ENCODE measurements around the gene HLA-B. TPM values are rescaled to one million over a fixed set of nuclear protein-coding genes. Genes with fewer than 3 reads are reported as not detected.
A peak's percentile ranks its signal among the peaks of the same experiment; 100 is the strongest.

HLA-B gene
- total and polyA plus RNA-seq, 2 of the 8 experiments (the other 6 are each of a cell fraction or from before 2014, with no cell fraction given): 154 to 233 TPM

GRCh38 chr6:31397901-31398525 is 41.0 kb upstream of the HLA-B start:
- Histone ChIP-seq H4K20me1 (replicated peaks in 1 of 2; ENCODE audit: control insufficient read depth in 1 of 2, insufficient read depth in 2 of 2, low read length in 2 of 2) (peaks cover 0 to 1% of the 10 kb centered on the region in 2 experiments), H3K79me2 (ENCODE audit: control insufficient read depth in 1 of 2, insufficient read depth in 2 of 2, low read length in 2 of 2) (no peaks in the 10 kb centered on the region; a peak in 1 of 4 replicates), H4K91ac (replicated peaks; ENCODE audit: insufficient read length, low read length) (no peak overlapping the region), H2BK20ac (ENCODE audit: low read length) (no peak overlapping the region), H2BK120ac (replicated peaks; ENCODE audit: low read depth, low read length) (no peak overlapping the region), H3K27me3 (replicated peaks in 1 of 4; ENCODE audit: control insufficient read depth in 3 of 4, extremely low read depth in 1 of 4, insufficient read depth in 3 of 4, low read length in 3 of 4) (peaks cover 0 to 10% (median 4%) of the 10 kb centered on the region in 4 experiments; a peak in 3 of 7 replicates), H3K9ac (replicated peaks in 1 of 4; ENCODE audit: extremely low read depth in 1 of 4, low read depth in 3 of 4, low read length in 3 of 4) (no peak overlapping the region), H3K27ac (ENCODE audit: low read depth, low read length) (no peak overlapping the region), H3K18ac (ENCODE audit: extremely low read depth, low read length) (no peak overlapping the region), H4K5ac (ENCODE audit: insufficient read length, low read depth, low read length) (no peak overlapping the region), H3K23me2 (ENCODE audit: low read depth, low read length) (peaks cover 8% of the 10 kb centered on the region; the same call in 1 of the 2 replicates), H3K79me1 (ENCODE audit: low read depth, low read length) (no peaks in the 10 kb centered on the region), H3K9me3 (ENCODE audit: insufficient read depth in 2 of 2, low read depth in 1 of 2, low read length in 1 of 2) (0 out of 4 replicates have a peak, but pooled peaks cover 0 to 4% of the 10 kb centered on the region in 2 experiments), H4K8ac (ENCODE audit: extremely low read depth, insufficient read depth, low read length) (no peak overlapping the region), H2BK12ac (ENCODE audit: low read depth, low read length) (no peak overlapping the region), H3K4me3 (ENCODE audit: extremely low read depth in 1 of 4, insufficient read depth in 2 of 4, low read depth in 3 of 4, low read length in 4 of 4) (no peak overlapping the region), H2BK5ac (ENCODE audit: low read depth, low read length) (no peak overlapping the region), H2AFZ (ENCODE audit: low read length) (no peak overlapping the region), H3K4me2 (ENCODE audit: insufficient read depth in 1 of 2, low read depth in 2 of 2, low read length in 2 of 2) (no peak overlapping the region), H3K23ac (ENCODE audit: insufficient read length) (no peak overlapping the region), H2BK15ac (ENCODE audit: low read length) (no peak overlapping the region), H3K14ac (ENCODE audit: insufficient read length) (no peak overlapping the region), H3K36me3 (ENCODE audit: control insufficient read depth in 2 of 4, insufficient read depth in 4 of 4, low read length in 3 of 4) (no peaks in the 10 kb centered on the region), H2AK5ac (ENCODE audit: low read depth, low read length) (no peak overlapping the region), H3K56ac (replicated peaks; ENCODE audit: insufficient read length, low read depth, low read length) (no peak overlapping the region), H3K4ac (replicated peaks; ENCODE audit: insufficient read length, low read depth, low read length) (no peak overlapping the region), H3K4me1 (replicated peaks in 1 of 4; ENCODE audit: control insufficient read depth in 3 of 4, insufficient read depth in 4 of 4, low read length in 3 of 4) (peaks cover 2 to 4% (median 3%) of the 10 kb centered on the region in 4 experiments; a peak in 6 of 7 replicates)
- WGBS, 2 experiments (ENCODE audit: extremely low coverage in 1 of 2, insufficient coverage in 1 of 2, insufficient read length in 1 of 2, insufficient replicate concordance in 2 of 2, low coverage in 1 of 2, low lambda C conversion rate in 2 of 2, missing lambda C conversion rate in 1 of 2): 80% methylated on average over 10 of the region's 10 CpGs; no CpG with 5 or more reads in 1 of the 2 experiments
- TF ChIP-seq SP1 (IDR thresholded peaks at IDR 0.05; ENCODE audit: low read depth, low read length) (0 out of 2 replicates have a peak, but pooled peaks have one; percentile 23), MAX (IDR thresholded peaks at IDR 0.05) (no peak), NANOG (IDR thresholded peaks at IDR 0.05; ENCODE audit: insufficient read depth, low read depth, low read length, poor library complexity, severe bottlenecking) (peak; percentile 18), BCL11A (IDR thresholded peaks at IDR 0.05; ENCODE audit: low read depth in 2 of 2, low read length in 2 of 2) (peak in 1 of 2 experiments; percentile 7), TCF12 (IDR thresholded peaks at IDR 0.05; ENCODE audit: low read depth, low read length) (peak; percentile 98)
- DNase-seq (ENCODE audit: low read depth in 1 of 2, low spot score in 2 of 2) (no peak), FAIRE-seq (no peak)
- ChIA-PET POLR2A (ENCODE audit: partially characterized antibody) (interaction anchor here (1.0 to 2.2 kb wide), 2 partner anchors 44 to 65 kb away, joined by 4 to 5 read pairs; no protein-coding TSS in a partner anchor), CTCF (ENCODE audit: partially characterized antibody) (interaction anchor here (0.6 to 5.3 kb wide), 15 partner anchors 9 to 282 kb away, joined by 3 to 45 read pairs (median 4); no protein-coding TSS in a partner anchor)
